MV-4-11 (cell line): ENCODE measurements around the gene GJA3.
A peak's percentile ranks its signal among the peaks of the same experiment; 100 is the strongest.
"Not testable (repeated sequence)": the region's sequence is repeated elsewhere in the genome, so short reads cannot be mapped to it uniquely, and the experiment has no call there.

Experiments
- DNase-seq: peaks from one replicate; lab custom pipeline; 2025; lab: John Stamatoyannopoulos, UW

GJA3 gene

GRCh38 chr13:20182231-20182846, 21.5 kb upstream of the GJA3 start:
- DNase-seq, result peak; percentile 61

- DNase-seq, result no peak
These were observed 20.3 kb upstream of the GJA3 start for GRCh38 chr13:20181188-20181587.

- DNase-seq, result no peak
These were observed 17.3 kb upstream of the GJA3 start for GRCh38 chr13:20178156-20178555.

- no peak for DNase-seq
These were observed 16.4 kb upstream of the GJA3 start for GRCh38 chr13:20177049-20177831.

- no peak for DNase-seq
These were observed 15.2 kb upstream of the GJA3 start for GRCh38 chr13:20175907-20176652.

GRCh38 chr13:20175406-20175794, 14.5 kb upstream of the GJA3 start:
- no peak for DNase-seq

- peak; percentile 91 for DNase-seq
These were observed 14.0 kb upstream of the GJA3 start for GRCh38 chr13:20174656-20175405.

GRCh38 chr13:20173116-20173746, 12.4 kb upstream of the GJA3 start:
- no peak for DNase-seq

GRCh38 chr13:20171364-20171763, 10.5 kb upstream of the GJA3 start:
- DNase-seq, result no peak

GRCh38 chr13:20170921-20171320, 10.1 kb upstream of the GJA3 start:
- peak; percentile 48 for DNase-seq

- DNase-seq, result no peak
These were observed 7.5 kb upstream of the GJA3 start for GRCh38 chr13:20168396-20168795.

GRCh38 chr13:20165417-20166257, 4.8 kb upstream of the GJA3 start:
- DNase-seq, result no peak

GRCh38 chr13:20161951-20162300, 1.1 kb upstream of the GJA3 start:
- DNase-seq, result no peak

GRCh38 chr13:20161275-20161950, 561 bp upstream of the GJA3 start:
- DNase-seq, result no peak

GRCh38 chr13:20159646-20160305, 1.1 kb downstream of the GJA3 start:
- DNase-seq, result no peak

- no peak for DNase-seq
These were observed 3.6 kb downstream of the GJA3 start for GRCh38 chr13:20157151-20157796.

GRCh38 chr13:20156702-20157101, 4.2 kb downstream of the GJA3 start:
- DNase-seq, result no peak

- not testable (repeated sequence) for DNase-seq
These were observed 7.6 kb downstream of the GJA3 start for GRCh38 chr13:20153290-20153689.

- DNase-seq, result no peak
These were observed 9.2 kb downstream of the GJA3 start for GRCh38 chr13:20151612-20152011.
